Suprapubic skin (tissue), 4 donors: Measurements from ENCODE around the gene CEBPG. TPM values are rescaled to one million over a fixed set of nuclear protein-coding genes. Genes with fewer than 3 reads are reported as not detected.

Source experiments
- DNase-seq, 2 donors: peaks; one replicate each; pipeline ENCODE4 v3.0.0-alpha.2; 2019; ENCODE audit warnings: low spot score in 2 of 2
- H3K27ac ChIP-seq: fragments of 200-600 bp; sonication (generic); one replicate; pipeline ENCODE4 v1.5.1; 2019
- H3K27me3 ChIP-seq: fragments of 200-600 bp; sonication (generic); one replicate; pipeline ENCODE4 v1.5.1; 2019
- H3K36me3 ChIP-seq: fragments of 200-600 bp; sonication (generic); one replicate; pipeline ENCODE4 v1.5.1; 2019
- H3K4me1 ChIP-seq: fragments of 200-600 bp; sonication (generic); one replicate; pipeline ENCODE4 v1.5.1; 2019
- H3K4me3 ChIP-seq: fragments of 200-600 bp; sonication (generic); one replicate; pipeline ENCODE4 v1.5.1; 2019; ENCODE audit warnings: mild to moderate bottlenecking
- H3K9me3 ChIP-seq: fragments of 200-600 bp; sonication (generic); one replicate; pipeline ENCODE4 v1.5.1; 2019
- EP300 ChIP-seq: sonication (generic); formaldehyde crosslinking; IDR thresholded peaks from one replicate; pipeline ENCODE4 v1.6.1; 2017; ENCODE audit warnings: antibody characterized with exemption
- POLR2A ChIP-seq, 2 donors: fragments of 450-650 bp; IDR thresholded peaks; one replicate each; pipeline ENCODE4 v1.6.1; 2017; ENCODE audit warnings: antibody characterized with exemption in 2 of 2, mild to moderate bottlenecking in 2 of 2, moderate library complexity in 2 of 2
- POLR2AphosphoS5 ChIP-seq, 3 donors: sonication (generic); formaldehyde crosslinking; IDR thresholded peaks; one replicate each; pipeline ENCODE4 v1.6.1; 2017; ENCODE audit warnings: antibody characterized with exemption in 3 of 3
- WGBS: methylation state at CpG from one replicate; pipeline ENCODE4 v1.1.5; 2018; 5-methylcytosine and 5-hydroxymethylcytosine counted together
- total RNA-seq, 4 donors: library from RNA; depleted of rRNA; stranded (reverse); fragments of >200 nt; gene quantifications; one replicate each; pipeline ENCODE4 v1.1.0, GENCODE V29; 2016
- TF ChIP-seq, protein P1 (sequence below), 2 donors: fragments of 200-600 bp in 1 of 2; fragments of 450-650 bp in 1 of 2; sonication (generic) in 1 of 2; IDR thresholded peaks; one replicate each; pipeline ENCODE4 v1.5.1; 2016 to 2019; ENCODE audit warnings: antibody characterized with exemption in 2 of 2, mild to moderate bottlenecking in 1 of 2, moderate library complexity in 1 of 2

Gene CEBPG
- total RNA-seq, 4 donors from 2014 or later: 37.7 to 63.0 (median 45.2) TPM

DNA sequence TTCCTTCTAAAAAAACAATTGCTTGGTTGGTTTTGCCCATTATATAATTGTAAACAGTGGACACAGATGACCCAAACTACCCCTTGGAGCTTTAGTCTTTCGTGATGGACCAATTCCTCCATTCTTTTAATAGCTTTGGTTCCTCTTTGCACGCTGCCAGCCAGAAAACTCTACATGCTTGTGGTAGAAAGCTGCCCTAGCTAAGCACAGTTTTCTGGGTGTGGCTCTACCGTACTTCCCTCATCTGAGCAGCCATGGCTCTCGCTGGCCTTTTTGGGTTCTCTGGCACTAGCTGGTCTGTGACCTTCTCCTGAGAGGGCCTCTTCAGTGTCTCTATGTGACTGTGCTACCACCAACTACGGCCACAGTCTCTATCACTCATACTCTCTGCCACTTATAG is 41.3 kb upstream of the CEBPG start:
- no peak overlapping the region for H3K27ac ChIP-seq
- 66% methylated on average over 5 of the region's 5 CpGs for WGBS

DNA sequence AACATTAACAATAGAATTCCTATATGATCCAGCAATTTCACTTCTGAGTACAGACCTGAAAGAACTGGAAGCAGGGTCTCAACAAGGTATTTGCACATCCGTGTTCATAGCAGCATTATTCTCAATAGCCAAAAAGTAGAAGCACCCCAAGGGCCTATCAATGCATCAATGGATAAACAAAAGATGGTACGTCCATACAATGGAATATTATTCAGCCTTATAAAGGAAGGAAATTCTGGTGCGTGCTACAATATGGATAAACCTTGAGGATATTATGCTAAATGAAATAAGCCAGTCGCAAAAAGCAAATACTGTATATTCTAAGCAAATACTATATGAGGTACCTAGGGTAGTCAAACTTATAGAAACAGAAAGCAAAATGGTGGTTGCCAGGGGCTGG is 40.4 kb upstream of the CEBPG start:
- H3K36me3 ChIP-seq: no peaks in the 10 kb centered on the region
- no peak overlapping the region for H3K27ac ChIP-seq
- H3K4me3 ChIP-seq: no peak overlapping the region
- no peaks in the 10 kb centered on the region for H3K27me3 ChIP-seq
- no peaks in the 10 kb centered on the region for H3K9me3 ChIP-seq
- WGBS: 95% methylated on average over 4 of the region's 4 CpGs
- DNase-seq: no peak
- H3K4me1 ChIP-seq: peaks cover 6% of the 10 kb centered on the region
- TF ChIP-seq, protein P1, sequence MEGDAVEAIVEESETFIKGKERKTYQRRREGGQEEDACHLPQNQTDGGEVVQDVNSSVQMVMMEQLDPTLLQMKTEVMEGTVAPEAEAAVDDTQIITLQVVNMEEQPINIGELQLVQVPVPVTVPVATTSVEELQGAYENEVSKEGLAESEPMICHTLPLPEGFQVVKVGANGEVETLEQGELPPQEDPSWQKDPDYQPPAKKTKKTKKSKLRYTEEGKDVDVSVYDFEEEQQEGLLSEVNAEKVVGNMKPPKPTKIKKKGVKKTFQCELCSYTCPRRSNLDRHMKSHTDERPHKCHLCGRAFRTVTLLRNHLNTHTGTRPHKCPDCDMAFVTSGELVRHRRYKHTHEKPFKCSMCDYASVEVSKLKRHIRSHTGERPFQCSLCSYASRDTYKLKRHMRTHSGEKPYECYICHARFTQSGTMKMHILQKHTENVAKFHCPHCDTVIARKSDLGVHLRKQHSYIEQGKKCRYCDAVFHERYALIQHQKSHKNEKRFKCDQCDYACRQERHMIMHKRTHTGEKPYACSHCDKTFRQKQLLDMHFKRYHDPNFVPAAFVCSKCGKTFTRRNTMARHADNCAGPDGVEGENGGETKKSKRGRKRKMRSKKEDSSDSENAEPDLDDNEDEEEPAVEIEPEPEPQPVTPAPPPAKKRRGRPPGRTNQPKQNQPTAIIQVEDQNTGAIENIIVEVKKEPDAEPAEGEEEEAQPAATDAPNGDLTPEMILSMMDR (IDR thresholded peaks at IDR 0.05): no peak
- TF ChIP-seq POLR2AphosphoS5 (IDR thresholded peaks at IDR 0.05): no peak
- TF ChIP-seq EP300: no peak
- no peak for TF ChIP-seq POLR2A (IDR thresholded peaks at IDR 0.05)

More for the DNA sequence above, 41.3 kb upstream of the CEBPG start:
- H3K36me3 ChIP-seq: no peaks in the 10 kb centered on the region
- DNase-seq: no peak
- H3K27me3 ChIP-seq: no peaks in the 10 kb centered on the region
- no peak for TF ChIP-seq EP300
- TF ChIP-seq, protein P1 (IDR thresholded peaks at IDR 0.05): no peak
- no peak for TF ChIP-seq POLR2A (IDR thresholded peaks at IDR 0.05)
- TF ChIP-seq POLR2AphosphoS5 (IDR thresholded peaks at IDR 0.05): no peak
- H3K4me1 ChIP-seq: peaks cover 6% of the 10 kb centered on the region
- no peaks in the 10 kb centered on the region for H3K9me3 ChIP-seq
- H3K4me3 ChIP-seq: no peak overlapping the region

DNA sequence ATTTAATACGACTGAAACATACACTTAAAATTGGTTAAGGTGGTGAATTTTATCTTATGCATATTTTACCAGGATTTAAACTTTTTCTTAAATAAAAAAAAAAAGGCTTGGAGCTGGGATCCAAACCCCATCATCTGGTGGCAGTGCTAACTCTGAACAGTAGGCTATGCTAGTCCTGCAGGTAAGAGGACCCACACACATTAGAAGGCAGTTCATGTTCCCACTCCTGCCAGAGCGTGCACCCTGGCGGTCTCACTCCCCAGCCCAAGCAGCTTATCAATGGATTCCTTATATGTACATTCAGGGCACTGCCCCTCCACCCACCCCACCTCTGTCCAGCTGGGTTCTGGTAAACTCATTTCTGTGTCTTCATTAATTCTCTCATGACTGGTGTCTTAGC is 39.9 kb upstream of the CEBPG start:
- Histone ChIP-seq H3K9me3 (no peaks in the 10 kb centered on the region), H3K27ac (no peak overlapping the region), H3K27me3 (no peaks in the 10 kb centered on the region), H3K36me3 (no peaks in the 10 kb centered on the region), H3K4me3 (no peak overlapping the region), H3K4me1 (peaks cover 6% of the 10 kb centered on the region)
- TF ChIP-seq EP300: no peak
- TF ChIP-seq, protein P1 (IDR thresholded peaks at IDR 0.05): no peak
- TF ChIP-seq POLR2AphosphoS5 (IDR thresholded peaks at IDR 0.05): no peak
- TF ChIP-seq POLR2A (IDR thresholded peaks at IDR 0.05): no peak
- DNase-seq: no peak
- WGBS: 87% methylated on average over 3 of the region's 3 CpGs

DNA sequence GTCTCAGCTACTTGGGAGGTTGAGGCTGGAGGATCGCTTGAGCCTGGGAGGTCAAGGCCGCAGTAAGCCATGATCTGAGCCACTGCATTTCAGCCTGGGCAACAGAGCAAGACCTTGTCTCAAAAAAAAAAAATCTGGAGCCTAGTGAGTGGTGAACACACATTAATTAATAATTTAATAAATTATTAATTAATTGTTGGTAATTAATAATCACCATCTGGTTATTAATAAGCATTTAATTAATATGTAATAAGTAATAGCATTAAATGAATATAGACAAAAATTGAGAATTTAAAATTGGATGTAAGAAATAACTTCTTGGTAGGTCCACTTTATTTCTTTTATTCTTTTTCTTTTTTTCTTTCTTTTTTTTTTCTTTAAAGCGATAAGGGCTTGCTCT is 39.2 kb upstream of the CEBPG start:
- H3K4me1 ChIP-seq: peaks cover 9% of the 10 kb centered on the region
- WGBS: 96% methylated on average over 3 of the region's 3 CpGs
- no peak overlapping the region for H3K27ac ChIP-seq
- no peak for DNase-seq
- H3K9me3 ChIP-seq: no peaks in the 10 kb centered on the region
- no peaks in the 10 kb centered on the region for H3K36me3 ChIP-seq
- TF ChIP-seq, protein P1 (IDR thresholded peaks at IDR 0.05): no peak
- TF ChIP-seq POLR2AphosphoS5 (IDR thresholded peaks at IDR 0.05) (no peak), EP300 (no peak), POLR2A (IDR thresholded peaks at IDR 0.05) (no peak)
- H3K27me3 ChIP-seq: no peaks in the 10 kb centered on the region
- no peak overlapping the region for H3K4me3 ChIP-seq

DNA sequence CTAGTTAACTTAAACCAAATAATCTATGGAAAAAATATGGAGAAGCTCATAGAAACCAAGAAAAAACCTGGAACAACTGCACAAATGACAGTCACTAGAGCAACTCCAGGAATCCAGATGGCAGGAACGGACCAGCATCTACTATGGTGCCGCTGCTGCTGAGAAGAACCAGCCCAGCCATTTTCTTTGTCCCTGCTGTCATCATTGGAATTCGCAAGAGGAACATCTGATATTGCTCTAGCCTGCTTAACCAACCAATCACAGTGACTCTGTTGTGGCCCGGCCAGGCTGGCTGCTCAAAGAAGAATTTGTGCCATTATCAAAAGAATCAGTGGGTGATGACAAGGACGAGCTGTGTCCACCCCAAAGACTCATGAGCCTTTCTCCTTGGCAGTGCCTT is 38.1 kb upstream of the CEBPG start:
- Histone ChIP-seq H3K27me3 (no peaks in the 10 kb centered on the region), H3K36me3 (no peaks in the 10 kb centered on the region), H3K4me3 (no peak overlapping the region), H3K9me3 (no peaks in the 10 kb centered on the region), H3K27ac (no peak overlapping the region), H3K4me1 (peaks cover 8% of the 10 kb centered on the region)
- WGBS: 84% methylated on average over 5 of the region's 5 CpGs
- DNase-seq: no peak
- TF ChIP-seq POLR2A (IDR thresholded peaks at IDR 0.05): no peak
- no peak for TF ChIP-seq POLR2AphosphoS5 (IDR thresholded peaks at IDR 0.05)
- TF ChIP-seq, protein P1 (IDR thresholded peaks at IDR 0.05): no peak
- TF ChIP-seq EP300: no peak
